Activated CD4-positive, alpha-beta memory T cell treated with anti-CD3 and anti-CD28 coated beads for 36 hours (primary cell): ENCODE measurements around the gene ZNF22. TPM values are rescaled to one million over a fixed set of nuclear protein-coding genes. Genes with fewer than 3 reads are reported as not detected.

Experiments
- CTCF ChIA-PET: fragments of 350-600 bp; sonication (Branson Sonifier 250); formaldehyde crosslinking; loops from one replicate; lab custom pipeline; 2021; ENCODE audit warnings: antibody characterized with exemption, inconsistent platforms; lab: Charles Lee
- POLR2A ChIA-PET: fragments of 350-600 bp; sonication (Branson Sonifier 250); formaldehyde crosslinking; loops from one replicate; lab custom pipeline; 2021; ENCODE audit warnings: antibody characterized with exemption; lab: Charles Lee
- DNase-seq: peaks from one replicate; pipeline ENCODE4 v3.0.0-alpha.2; 2020
- H3K27ac Mint-ChIP-seq: one replicate; pipeline ENCODE4 v1.8.0; 2021; ENCODE audit warnings: mixed read lengths
- H3K27me3 Mint-ChIP-seq: one replicate; pipeline ENCODE4 v1.8.0; 2021; ENCODE audit warnings: mixed read lengths
- H3K36me3 Mint-ChIP-seq: one replicate; pipeline ENCODE4 v1.8.0; 2021; ENCODE audit warnings: mixed read lengths
- H3K4me1 Mint-ChIP-seq: one replicate; pipeline ENCODE4 v1.8.0; 2021; ENCODE audit warnings: low read depth, mixed read lengths
- H3K4me3 Mint-ChIP-seq: one replicate; pipeline ENCODE4 v1.8.0; 2021; ENCODE audit warnings: mild to moderate bottlenecking, mixed read lengths
- H3K9me3 Mint-ChIP-seq: one replicate; pipeline ENCODE4 v1.8.0; 2021; ENCODE audit warnings: mixed read lengths
- intact Hi-C: fragments of 100-400 bp; cut with micrococcal nuclease; formaldehyde crosslinking; loops from one replicate; pipeline ENCODE4 v1.15.1; 2023
- total RNA-seq, 2 experiments: library from RNA; stranded (reverse); gene quantifications; one replicate each; pipeline ENCODE4 v1.2.3, GENCODE V29; 2021

The ZNF22 gene
- total RNA-seq, 2 experiments from 2014 or later, result 19.3 to 19.9 TPM

GRCh38 chr10:44995581-44995913, 5.2 kb upstream of the ZNF22 start:
- Mint-ChIP-seq H3K27ac (no peak overlapping the region), H3K4me1 (peaks cover 19% of the 10 kb centered on the region), H3K27me3 (no peaks in the 10 kb centered on the region), H3K4me3 (no peak overlapping the region), H3K9me3 (peaks cover 3% of the 10 kb centered on the region), H3K36me3 (peaks cover 4% of the 10 kb centered on the region)
- ChIA-PET CTCF (interaction anchor here (1.4 kb wide), 1 partner anchor 12 kb away, joined by 6 read pairs; no protein-coding TSS in a partner anchor), POLR2A (no interaction called here)
- no peak for DNase-seq
- intact Hi-C loops, result no loop called here

- Mint-ChIP-seq H3K9me3 (peaks cover 3% of the 10 kb centered on the region), H3K4me1 (peaks cover 21% of the 10 kb centered on the region), H3K4me3 (no peak overlapping the region), H3K36me3 (peaks cover 4% of the 10 kb centered on the region), H3K27ac (no peak overlapping the region), H3K27me3 (no peaks in the 10 kb centered on the region)
- intact Hi-C loops, result no loop called here
- ChIA-PET CTCF (interaction anchor here (1.4 kb wide), 1 partner anchor 12 kb away, joined by 6 read pairs; no protein-coding TSS in a partner anchor), POLR2A (no interaction called here)
- DNase-seq, result no peak
Measured at GRCh38 chr10:44995914-44996669, 4.6 kb upstream of the ZNF22 start.

GRCh38 chr10:44997105-44997748, 3.5 kb upstream of the ZNF22 start:
- no peaks in the 10 kb centered on the region for H3K27me3 Mint-ChIP-seq
- H3K36me3 Mint-ChIP-seq, result peaks cover 7% of the 10 kb centered on the region
- intact Hi-C loops, result no loop called here
- no peak overlapping the region for H3K4me3 Mint-ChIP-seq
- peaks cover 3% of the 10 kb centered on the region for H3K9me3 Mint-ChIP-seq
- H3K27ac Mint-ChIP-seq, result no peak overlapping the region
- ChIA-PET POLR2A (no interaction called here), CTCF (no interaction called here)
- no peak for DNase-seq
- peaks cover 26% of the 10 kb centered on the region for H3K4me1 Mint-ChIP-seq

GRCh38 chr10:44998146-44998631, 2.5 kb upstream of the ZNF22 start:
- intact Hi-C loops, result no loop called here
- Mint-ChIP-seq H3K27me3 (no peaks in the 10 kb centered on the region), H3K9me3 (peaks cover 12% of the 10 kb centered on the region), H3K4me3 (no peak overlapping the region), H3K27ac (no peak overlapping the region), H3K36me3 (peaks cover 15% of the 10 kb centered on the region), H3K4me1 (peaks cover 33% of the 10 kb centered on the region)
- ChIA-PET POLR2A (no interaction called here), CTCF (no interaction called here)
- DNase-seq, result no peak

GRCh38 chr10:45000138-45000751, 478 bp upstream of the ZNF22 start:
- peaks cover 38% of the 10 kb centered on the region for H3K4me1 Mint-ChIP-seq
- peaks cover 34% of the 10 kb centered on the region for H3K36me3 Mint-ChIP-seq
- peak overlapping the region; percentile 81 for H3K27ac Mint-ChIP-seq
- intact Hi-C loops, result loop anchor here (1.0 to 10.0 kb wide), 5 partner anchors 25 to 1025 kb away; no protein-coding TSS in a partner anchor
- H3K9me3 Mint-ChIP-seq, result peaks cover 23% of the 10 kb centered on the region
- no peaks in the 10 kb centered on the region for H3K27me3 Mint-ChIP-seq
- DNase-seq, result no peak
- CTCF ChIA-PET, result interaction anchor here (0.6 to 1.5 kb wide), 2 partner anchors 24 to 973 kb away, joined by 3 read pairs; partner anchors contain the start of gene TIMM23
- POLR2A ChIA-PET, result no interaction called here
- peak overlapping the region; percentile 69 for H3K4me3 Mint-ChIP-seq

GRCh38 chr10:45001381-45002148, 842 bp downstream of the ZNF22 start:
- H3K4me1 Mint-ChIP-seq, result peaks cover 31% of the 10 kb centered on the region
- ChIA-PET CTCF (interaction anchor here (1.0 to 1.5 kb wide), 2 partner anchors 69 to 971 kb away, joined by 3 to 5 read pairs; partner anchors contain the start of gene TIMM23), POLR2A (no interaction called here)
- peak overlapping the region; percentile 85 for H3K27ac Mint-ChIP-seq
- H3K9me3 Mint-ChIP-seq, result peaks cover 23% of the 10 kb centered on the region
- intact Hi-C loops, result loop anchor here (2.0 to 10.0 kb wide), 4 partner anchors 69 to 1023 kb away; no protein-coding TSS in a partner anchor
- peaks cover 34% of the 10 kb centered on the region for H3K36me3 Mint-ChIP-seq
- no peaks in the 10 kb centered on the region for H3K27me3 Mint-ChIP-seq
- peak overlapping the region; percentile 87 for H3K4me3 Mint-ChIP-seq
- peak; percentile 69 for DNase-seq

GRCh38 chr10:45003432-45004000, 2.8 kb downstream of the ZNF22 start:
- Mint-ChIP-seq H3K27ac (no peak overlapping the region), H3K4me1 (peaks cover 31% of the 10 kb centered on the region), H3K27me3 (no peaks in the 10 kb centered on the region), H3K4me3 (no peak overlapping the region), H3K36me3 (peaks cover 34% of the 10 kb centered on the region), H3K9me3 (peaks cover 23% of the 10 kb centered on the region)
- ChIA-PET CTCF (interaction anchor here (0.9 to 1.6 kb wide), 3 partner anchors 28 to 232 kb away, joined by 3 to 6 read pairs (median 4); no protein-coding TSS in a partner anchor), POLR2A (no interaction called here)
- DNase-seq, result no peak
- intact Hi-C loops, result loop anchor here (10.0 kb wide), 3 partner anchors 471 to 1021 kb away; no protein-coding TSS in a partner anchor

- H3K36me3 Mint-ChIP-seq, result peaks cover 34% of the 10 kb centered on the region
- CTCF ChIA-PET, result no interaction called here
- peaks cover 23% of the 10 kb centered on the region for H3K9me3 Mint-ChIP-seq
- H3K4me1 Mint-ChIP-seq, result peaks cover 31% of the 10 kb centered on the region
- intact Hi-C loops, result loop anchor here (5.0 to 10.0 kb wide), 5 partner anchors 233 to 1020 kb away; no protein-coding TSS in a partner anchor
- POLR2A ChIA-PET, result no interaction called here
- no peak for DNase-seq
- H3K4me3 Mint-ChIP-seq, result no peak overlapping the region
- no peak overlapping the region for H3K27ac Mint-ChIP-seq
- H3K27me3 Mint-ChIP-seq, result no peaks in the 10 kb centered on the region
Measured at GRCh38 chr10:45004661-45005060, 3.9 kb downstream of the ZNF22 start.

GRCh38 chr10:45005284-45005683, 4.6 kb downstream of the ZNF22 start:
- H3K27me3 Mint-ChIP-seq, result no peaks in the 10 kb centered on the region
- H3K27ac Mint-ChIP-seq, result no peak overlapping the region
- no peak overlapping the region for H3K4me3 Mint-ChIP-seq
- peaks cover 24% of the 10 kb centered on the region for H3K4me1 Mint-ChIP-seq
- H3K9me3 Mint-ChIP-seq, result peaks cover 20% of the 10 kb centered on the region
- POLR2A ChIA-PET, result no interaction called here
- CTCF ChIA-PET, result interaction anchor here (1.2 kb wide), 1 partner anchor 17 kb away, joined by 3 read pairs; no protein-coding TSS in a partner anchor
- intact Hi-C loops, result loop anchor here (5.0 to 10.0 kb wide), 5 partner anchors 232 to 1020 kb away; no protein-coding TSS in a partner anchor
- DNase-seq, result no peak
- peaks cover 30% of the 10 kb centered on the region for H3K36me3 Mint-ChIP-seq

GRCh38 chr10:45006276-45007030, 5.7 kb downstream of the ZNF22 start:
- no peak overlapping the region for H3K4me3 Mint-ChIP-seq
- H3K27me3 Mint-ChIP-seq, result no peaks in the 10 kb centered on the region
- POLR2A ChIA-PET, result no interaction called here
- peaks cover 19% of the 10 kb centered on the region for H3K4me1 Mint-ChIP-seq
- CTCF ChIA-PET, result interaction anchor here (1.0 to 1.2 kb wide), 2 partner anchors 18 to 74 kb away, joined by 3 read pairs; no protein-coding TSS in a partner anchor
- peaks cover 20% of the 10 kb centered on the region for H3K9me3 Mint-ChIP-seq
- intact Hi-C loops, result loop anchor here (5.0 to 10.0 kb wide), 5 partner anchors 231 to 1018 kb away; no protein-coding TSS in a partner anchor
- DNase-seq, result no peak
- no peak overlapping the region for H3K27ac Mint-ChIP-seq
- peaks cover 30% of the 10 kb centered on the region for H3K36me3 Mint-ChIP-seq
